HepG2 (cell line): ENCODE data around the gene RRAS. TPM values are rescaled to one million over a fixed set of nuclear protein-coding genes. Genes with fewer than 3 reads are reported as not detected.

Source experiments
- FOXJ3 ChIP-seq: sonication (generic); formaldehyde crosslinking; IDR thresholded peaks from 2 replicates; pipeline ENCODE4 v1.4.0; 2020; ENCODE audit warnings: missing genetic modification reagents, mild to moderate bottlenecking, borderline replicate concordance
- HNRNPK ChIP-seq: fragments of 200-400 bp; formaldehyde crosslinking; IDR thresholded peaks from 2 replicates; pipeline ENCODE4 v1.6.1; 2018; ENCODE audit warnings: low read length, low read depth, moderate library complexity, mild to moderate bottlenecking; ENCODE audit not compliant: poor library complexity, severe bottlenecking
- KLF16 ChIP-seq, 2 experiments: sonication (generic) in 1 of 2; formaldehyde crosslinking in 1 of 2; IDR thresholded peaks; 2 replicates each; pipeline versions ENCODE4 v1.6.1 to v1.8.0; 2016 to 2023; ENCODE audit warnings: missing genetic modification reagents in 2 of 2, missing compliant biosample characterization in 1 of 2
- MZF1 ChIP-seq: sonication (generic); formaldehyde crosslinking; IDR thresholded peaks from 2 replicates; pipeline ENCODE4 v1.8.1; 2023; ENCODE audit warnings: mild to moderate bottlenecking, missing genetic modification reagents, borderline replicate concordance
- NR3C1 ChIP-seq: sonication (generic); formaldehyde crosslinking; IDR thresholded peaks from 2 replicates; pipeline ENCODE4 v1.4.0; 2020; ENCODE audit warnings: missing genetic modification reagents
- RARG ChIP-seq: sonication (generic); formaldehyde crosslinking; IDR thresholded peaks from 2 replicates; pipeline ENCODE4 v1.4.0; 2020; ENCODE audit warnings: low read depth, mild to moderate bottlenecking, missing genetic modification reagents
- U2AF1 ChIP-seq: fragments of 200-400 bp; formaldehyde crosslinking; optimal IDR thresholded peaks from 2 replicates; pipeline ENCODE3; 2017; ENCODE audit warnings: mild to moderate bottlenecking, low read depth, low read length
- ZMYM4 ChIP-seq: sonication (generic); formaldehyde crosslinking; IDR thresholded peaks from 2 replicates; pipeline ENCODE4 v1.8.1; 2023; ENCODE audit warnings: mild to moderate bottlenecking, missing genetic modification reagents
- ZNF558 ChIP-seq: sonication (generic); formaldehyde crosslinking; IDR thresholded peaks from 2 replicates; pipeline ENCODE4 v1.9.0; 2022; ENCODE audit warnings: mild to moderate bottlenecking, missing genetic modification reagents, borderline replicate concordance
- polyA plus RNA-seq, 8 experiments: library from polyadenylated mRNA; depleted of rRNA in 3 of 8; stranded (reverse) in 7 of 8; unstranded in 1 of 8; fragments of >200 nt; fragmentation: Illumina TruSeq in 4 of 8; extraction: Trizol in 4 of 8; gene quantifications; 2 replicates each; pipeline versions ENCODE4 v1.2.1 to v1.2.3, GENCODE V29; 2011 to 2016; ENCODE audit warnings: low read depth in 4 of 8, missing spikeins in 1 of 8, mixed read lengths in 1 of 8; ENCODE audit not compliant: insufficient read depth in 1 of 8
- total RNA-seq, 5 experiments: library from RNA; depleted of rRNA; stranded (reverse); fragments of >200 nt; fragmentation: Illumina TruSeq; extraction: Trizol; gene quantifications; 2 replicates each; pipeline ENCODE4 v1.2.3, GENCODE V29; 2016; ENCODE audit warnings: low read depth in 1 of 5
- TF ChIP-seq, protein P1 (sequence below): sonication (generic); formaldehyde crosslinking; IDR thresholded peaks from 2 replicates; pipeline ENCODE4 v1.9.0; 2021; ENCODE audit warnings: mild to moderate bottlenecking, missing genetic modification reagents
- TF ChIP-seq, protein P2 (sequence below): sonication (generic); formaldehyde crosslinking; IDR thresholded peaks from 2 replicates; pipeline ENCODE4 v1.4.0; 2020; ENCODE audit warnings: mild to moderate bottlenecking, missing genetic modification reagents

Gene RRAS
- total and polyA plus RNA-seq, 2 of the 13 experiments (the other 11 are each of a cell fraction or from before 2014, with no cell fraction given): 1.5 to 12.0 TPM

DNA sequence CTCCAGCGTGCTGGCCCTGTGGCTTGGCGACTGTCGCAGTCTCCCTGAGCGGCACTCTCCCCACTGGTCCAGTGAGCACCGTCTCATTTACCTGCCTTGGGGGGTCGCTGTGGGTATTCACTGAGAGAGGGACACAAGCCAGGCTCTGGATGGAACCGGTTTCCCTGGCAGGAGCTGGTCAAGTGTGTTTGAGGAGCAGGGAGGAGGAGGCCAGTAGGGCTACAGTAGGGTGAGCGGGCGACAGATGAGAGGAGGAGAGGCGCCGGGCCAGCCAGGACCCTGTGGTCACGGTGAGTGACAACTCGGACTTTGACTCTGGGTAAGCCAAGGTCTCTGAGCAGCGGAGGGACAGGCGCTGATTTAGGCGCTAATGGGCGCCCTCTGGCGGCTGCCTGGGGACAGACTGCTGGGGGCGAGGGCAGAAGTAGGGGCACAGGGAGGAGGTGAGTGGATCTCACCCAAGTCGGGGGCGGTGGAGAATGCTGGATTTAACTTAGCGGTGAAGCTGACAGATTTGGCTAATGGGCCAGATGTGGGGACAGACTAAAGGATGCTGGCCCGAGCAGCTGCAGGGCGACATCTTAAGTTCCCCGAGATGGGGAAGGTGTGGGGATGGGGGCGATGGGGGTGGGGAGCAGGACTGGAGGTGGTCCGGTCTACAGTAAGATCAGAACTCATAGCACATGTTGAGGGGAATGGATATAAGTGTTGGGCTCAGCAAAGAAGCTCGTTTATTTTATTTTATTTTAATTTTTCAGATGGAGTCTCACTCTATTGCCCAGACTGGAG lies 32.4 kb upstream of the RRAS start (continued):
- TF ChIP-seq, protein P1, sequence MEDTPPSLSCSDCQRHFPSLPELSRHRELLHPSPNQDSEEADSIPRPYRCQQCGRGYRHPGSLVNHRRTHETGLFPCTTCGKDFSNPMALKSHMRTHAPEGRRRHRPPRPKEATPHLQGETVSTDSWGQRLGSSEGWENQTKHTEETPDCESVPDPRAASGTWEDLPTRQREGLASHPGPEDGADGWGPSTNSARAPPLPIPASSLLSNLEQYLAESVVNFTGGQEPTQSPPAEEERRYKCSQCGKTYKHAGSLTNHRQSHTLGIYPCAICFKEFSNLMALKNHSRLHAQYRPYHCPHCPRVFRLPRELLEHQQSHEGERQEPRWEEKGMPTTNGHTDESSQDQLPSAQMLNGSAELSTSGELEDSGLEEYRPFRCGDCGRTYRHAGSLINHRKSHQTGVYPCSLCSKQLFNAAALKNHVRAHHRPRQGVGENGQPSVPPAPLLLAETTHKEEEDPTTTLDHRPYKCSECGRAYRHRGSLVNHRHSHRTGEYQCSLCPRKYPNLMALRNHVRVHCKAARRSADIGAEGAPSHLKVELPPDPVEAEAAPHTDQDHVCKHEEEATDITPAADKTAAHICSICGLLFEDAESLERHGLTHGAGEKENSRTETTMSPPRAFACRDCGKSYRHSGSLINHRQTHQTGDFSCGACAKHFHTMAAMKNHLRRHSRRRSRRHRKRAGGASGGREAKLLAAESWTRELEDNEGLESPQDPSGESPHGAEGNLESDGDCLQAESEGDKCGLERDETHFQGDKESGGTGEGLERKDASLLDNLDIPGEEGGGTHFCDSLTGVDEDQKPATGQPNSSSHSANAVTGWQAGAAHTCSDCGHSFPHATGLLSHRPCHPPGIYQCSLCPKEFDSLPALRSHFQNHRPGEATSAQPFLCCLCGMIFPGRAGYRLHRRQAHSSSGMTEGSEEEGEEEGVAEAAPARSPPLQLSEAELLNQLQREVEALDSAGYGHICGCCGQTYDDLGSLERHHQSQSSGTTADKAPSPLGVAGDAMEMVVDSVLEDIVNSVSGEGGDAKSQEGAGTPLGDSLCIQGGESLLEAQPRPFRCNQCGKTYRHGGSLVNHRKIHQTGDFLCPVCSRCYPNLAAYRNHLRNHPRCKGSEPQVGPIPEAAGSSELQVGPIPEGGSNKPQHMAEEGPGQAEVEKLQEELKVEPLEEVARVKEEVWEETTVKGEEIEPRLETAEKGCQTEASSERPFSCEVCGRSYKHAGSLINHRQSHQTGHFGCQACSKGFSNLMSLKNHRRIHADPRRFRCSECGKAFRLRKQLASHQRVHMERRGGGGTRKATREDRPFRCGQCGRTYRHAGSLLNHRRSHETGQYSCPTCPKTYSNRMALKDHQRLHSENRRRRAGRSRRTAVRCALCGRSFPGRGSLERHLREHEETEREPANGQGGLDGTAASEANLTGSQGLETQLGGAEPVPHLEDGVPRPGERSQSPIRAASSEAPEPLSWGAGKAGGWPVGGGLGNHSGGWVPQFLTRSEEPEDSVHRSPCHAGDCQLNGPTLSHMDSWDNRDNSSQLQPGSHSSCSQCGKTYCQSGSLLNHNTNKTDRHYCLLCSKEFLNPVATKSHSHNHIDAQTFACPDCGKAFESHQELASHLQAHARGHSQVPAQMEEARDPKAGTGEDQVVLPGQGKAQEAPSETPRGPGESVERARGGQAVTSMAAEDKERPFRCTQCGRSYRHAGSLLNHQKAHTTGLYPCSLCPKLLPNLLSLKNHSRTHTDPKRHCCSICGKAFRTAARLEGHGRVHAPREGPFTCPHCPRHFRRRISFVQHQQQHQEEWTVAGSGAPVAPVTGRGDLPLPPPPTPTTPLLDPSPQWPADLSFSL: no peak
- TF ChIP-seq MZF1 (CRISPR knock-in tag) (no peak), ZMYM4 (CRISPR knock-in tag) (peak; percentile 31; the same call in 1 of the 2 replicates), U2AF1 (peak; percentile 80), FOXJ3 (CRISPR knock-in tag) (peak; percentile 51; the same call in 1 of the 2 replicates), ZNF558 (no peak), NR3C1 (CRISPR knock-in tag) (no peak), HNRNPK (no peak), RARG (CRISPR knock-in tag) (no peak), KLF16 (CRISPR knock-in tag; IDR thresholded peaks at IDR 0.05) (peak in 1 of 2 experiments; percentile 85; a peak in 1 of 4 replicates)
- TF ChIP-seq, protein P2, sequence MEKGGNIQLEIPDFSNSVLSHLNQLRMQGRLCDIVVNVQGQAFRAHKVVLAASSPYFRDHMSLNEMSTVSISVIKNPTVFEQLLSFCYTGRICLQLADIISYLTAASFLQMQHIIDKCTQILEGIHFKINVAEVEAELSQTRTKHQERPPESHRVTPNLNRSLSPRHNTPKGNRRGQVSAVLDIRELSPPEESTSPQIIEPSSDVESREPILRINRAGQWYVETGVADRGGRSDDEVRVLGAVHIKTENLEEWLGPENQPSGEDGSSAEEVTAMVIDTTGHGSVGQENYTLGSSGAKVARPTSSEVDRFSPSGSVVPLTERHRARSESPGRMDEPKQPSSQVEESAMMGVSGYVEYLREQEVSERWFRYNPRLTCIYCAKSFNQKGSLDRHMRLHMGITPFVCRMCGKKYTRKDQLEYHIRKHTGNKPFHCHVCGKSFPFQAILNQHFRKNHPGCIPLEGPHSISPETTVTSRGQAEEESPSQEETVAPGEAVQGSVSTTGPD (CRISPR knock-in tag): no peak; the same call in 1 of the 2 replicates
